Stomach (tissue), 9 donors: ENCODE measurements around the gene CRADD. TPM values are rescaled to one million over a fixed set of nuclear protein-coding genes. Genes with fewer than 3 reads are reported as not detected.
A peak's percentile ranks its signal among the peaks of the same experiment; 100 is the strongest.
"Not testable (repeated sequence)": the region's sequence is repeated elsewhere in the genome, so short reads cannot be mapped to it uniquely, and the experiment has no call there.

Experiments
- DNase-seq, 2 donors: peaks; one replicate each; pipeline versions ENCODE4 v3.0.0 to v3.0.0-alpha.2; 2013 to 2019
- H3K27ac ChIP-seq, 5 donors: fragments of 200-600 bp in 4 of 5; sonication (generic) in 4 of 5; one replicate each; pipeline ENCODE4 v1.5.1; 2013 to 2019; ENCODE audit warnings: mild to moderate bottlenecking in 1 of 5, moderate library complexity in 1 of 5
- H3K27me3 ChIP-seq, 3 donors: fragments of 200-600 bp; sonication (generic); one replicate each; pipeline ENCODE4 v1.5.1; 2017 to 2019; ENCODE audit warnings: mixed run types in 1 of 3
- H3K36me3 ChIP-seq, 4 donors: fragments of 200-600 bp; sonication (generic); 1 replicate in 3 of 4; 2 replicates in 1 of 4; pipeline ENCODE4 v1.5.1; 2016 to 2019
- H3K4me1 ChIP-seq, 4 donors: fragments of 200-600 bp; sonication (generic); one replicate each; pipeline ENCODE4 v1.5.1; 2016 to 2019
- H3K4me3 ChIP-seq, 4 donors: fragments of 200-600 bp; sonication (generic) in 3 of 4; one replicate each; pipeline ENCODE4 v1.5.1; 2016 to 2019; ENCODE audit warnings: mild to moderate bottlenecking in 1 of 4
- H3K9me3 ChIP-seq, 4 donors: fragments of 200-600 bp; sonication (generic); one replicate each; pipeline ENCODE4 v1.5.1; 2016 to 2019
- EP300 ChIP-seq: sonication (generic); formaldehyde crosslinking; IDR thresholded peaks from one replicate; pipeline ENCODE4 v1.6.1; 2017; ENCODE audit warnings: antibody characterized with exemption
- POLR2A ChIP-seq, 4 donors: fragments of 450-650 bp; IDR thresholded peaks; one replicate each; pipeline ENCODE4 v1.6.1; 2016; ENCODE audit warnings: antibody characterized with exemption in 4 of 4, control low read depth in 2 of 4, mild to moderate bottlenecking in 1 of 4, moderate library complexity in 1 of 4
- POLR2AphosphoS5 ChIP-seq, 3 donors: sonication (generic); formaldehyde crosslinking; IDR thresholded peaks; one replicate each; pipeline ENCODE4 v1.6.1; 2016; ENCODE audit warnings: antibody characterized with exemption in 3 of 3
- WGBS, 5 donors: extraction: QIAGEN DNeasy Blood & Tissue Kit in 3 of 5; methylation state at CpG; one replicate each; pipeline versions ENCODE4 v1.1.5 to v1.1.7; 2013 to 2018; 5-methylcytosine and 5-hydroxymethylcytosine counted together
- intact Hi-C: fragments of 100-400 bp; cut with DNase I; formaldehyde crosslinking; loops from one replicate; pipeline ENCODE4 v1.15.1; 2023; ENCODE audit warnings: low total_unique reads
- polyA plus RNA-seq, 3 donors: library from polyadenylated mRNA; stranded (reverse); fragments of 200-250 nt; gene quantifications; one replicate each; pipeline ENCODE4 v1.2.3, GENCODE V29; 2013
- total RNA-seq, 5 donors: library from RNA; depleted of rRNA; stranded (reverse); fragments of >200 nt; gene quantifications; one replicate each; pipeline versions ENCODE4 v1.1.0 to v1.2.3, GENCODE V29; 2014 to 2016
- TF ChIP-seq, protein P1 (sequence below), 7 experiments: fragments of 450-650 bp in 4 of 7; fragments of 200-600 bp in 3 of 7; sonication (generic) in 3 of 7; IDR thresholded peaks; one replicate each; pipeline ENCODE4 v1.5.1; 2016 to 2019; ENCODE audit warnings: antibody characterized with exemption in 7 of 7, control low read depth in 2 of 7, mild to moderate bottlenecking in 1 of 7
- donor health status: healthy with polysubstance abuse.
- donor health status: Bipolar disorder and iron deficiency.
- donor health status: healthy.

The CRADD gene
- total and polyA plus RNA-seq, 8 donors = 2.3 to 30.9 (median 17.1) TPM

DNA sequence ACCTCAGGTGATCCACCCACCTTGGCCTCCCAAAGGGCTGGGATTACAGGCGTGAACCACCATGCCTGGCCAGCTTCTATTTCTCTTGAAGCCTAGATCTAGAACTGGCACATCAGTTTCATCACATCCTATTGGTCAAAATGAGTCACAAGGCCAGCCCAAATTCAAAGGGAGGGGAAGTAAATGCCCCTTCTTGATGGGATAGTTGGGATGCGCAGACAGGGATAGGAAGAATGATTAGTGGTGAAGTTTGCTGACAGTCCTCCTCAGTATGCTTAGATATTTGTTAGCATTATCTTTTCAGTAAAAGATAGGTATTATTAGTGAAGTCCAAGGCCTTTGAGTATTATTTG lies 33.4 kb downstream of the CRADD start:
- Histone ChIP-seq H3K4me3 (no peak overlapping the region), H3K9me3 (peaks cover 0 to 16% (median 14%) of the 10 kb centered on the region in 4 donors), H3K36me3 (no peaks in the 10 kb centered on the region), H3K27ac (peak overlapping the region in 1 of 5 donors; percentile 67), H3K27me3 (no peaks in the 10 kb centered on the region), H3K4me1 (peaks cover 0 to 41% (median 11%) of the 10 kb centered on the region in 4 donors)
- DNase-seq = no peak
- intact Hi-C loops = no loop called here
- 90 to 100% (median 98%) methylated on average over 2 of the region's 2 CpGs for WGBS, 5 donors
- TF ChIP-seq, protein P1, sequence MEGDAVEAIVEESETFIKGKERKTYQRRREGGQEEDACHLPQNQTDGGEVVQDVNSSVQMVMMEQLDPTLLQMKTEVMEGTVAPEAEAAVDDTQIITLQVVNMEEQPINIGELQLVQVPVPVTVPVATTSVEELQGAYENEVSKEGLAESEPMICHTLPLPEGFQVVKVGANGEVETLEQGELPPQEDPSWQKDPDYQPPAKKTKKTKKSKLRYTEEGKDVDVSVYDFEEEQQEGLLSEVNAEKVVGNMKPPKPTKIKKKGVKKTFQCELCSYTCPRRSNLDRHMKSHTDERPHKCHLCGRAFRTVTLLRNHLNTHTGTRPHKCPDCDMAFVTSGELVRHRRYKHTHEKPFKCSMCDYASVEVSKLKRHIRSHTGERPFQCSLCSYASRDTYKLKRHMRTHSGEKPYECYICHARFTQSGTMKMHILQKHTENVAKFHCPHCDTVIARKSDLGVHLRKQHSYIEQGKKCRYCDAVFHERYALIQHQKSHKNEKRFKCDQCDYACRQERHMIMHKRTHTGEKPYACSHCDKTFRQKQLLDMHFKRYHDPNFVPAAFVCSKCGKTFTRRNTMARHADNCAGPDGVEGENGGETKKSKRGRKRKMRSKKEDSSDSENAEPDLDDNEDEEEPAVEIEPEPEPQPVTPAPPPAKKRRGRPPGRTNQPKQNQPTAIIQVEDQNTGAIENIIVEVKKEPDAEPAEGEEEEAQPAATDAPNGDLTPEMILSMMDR (IDR thresholded peaks at IDR 0.05) = no peak
- TF ChIP-seq POLR2A (IDR thresholded peaks at IDR 0.05) = no peak
- TF ChIP-seq EP300 = no peak
- no peak for TF ChIP-seq POLR2AphosphoS5 (IDR thresholded peaks at IDR 0.05)

DNA sequence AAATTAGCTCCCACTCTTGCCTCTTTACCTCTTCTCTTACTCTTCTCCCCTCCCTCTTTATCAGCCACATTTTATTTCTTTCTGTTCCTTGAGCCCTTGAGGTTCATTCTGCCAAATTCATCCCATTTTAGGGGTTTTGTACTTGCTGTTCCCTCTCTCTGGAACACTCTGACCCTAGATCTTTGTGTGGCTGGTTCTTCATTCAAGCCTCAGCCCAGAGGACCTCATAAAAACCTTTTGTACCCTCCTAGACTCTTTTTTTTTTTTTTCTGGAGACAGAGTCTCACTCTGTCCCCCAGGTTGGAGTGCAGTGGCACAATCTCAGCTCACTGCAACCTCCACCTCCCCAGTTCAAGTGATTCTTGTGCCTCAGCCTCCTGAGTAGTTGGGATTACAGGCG lies 34.3 kb downstream of the CRADD start:
- intact Hi-C loops, H3K27me3 ChIP-seq, H3K36me3 ChIP-seq, H3K4me3 ChIP-seq, DNase-seq: not testable (repeated sequence)
- Histone ChIP-seq H3K4me1 (peaks cover 0 to 32% (median 8%) of the 10 kb centered on the region in 4 donors), H3K27ac (peak overlapping the region in 3 of 5 donors; percentile 7 to 67 (median 19)), H3K9me3 (peaks cover 0 to 16% (median 14%) of the 10 kb centered on the region in 4 donors)
- 92 to 100% (median 100%) methylated on average over 1 of the region's 1 CpG for WGBS, 5 donors

DNA sequence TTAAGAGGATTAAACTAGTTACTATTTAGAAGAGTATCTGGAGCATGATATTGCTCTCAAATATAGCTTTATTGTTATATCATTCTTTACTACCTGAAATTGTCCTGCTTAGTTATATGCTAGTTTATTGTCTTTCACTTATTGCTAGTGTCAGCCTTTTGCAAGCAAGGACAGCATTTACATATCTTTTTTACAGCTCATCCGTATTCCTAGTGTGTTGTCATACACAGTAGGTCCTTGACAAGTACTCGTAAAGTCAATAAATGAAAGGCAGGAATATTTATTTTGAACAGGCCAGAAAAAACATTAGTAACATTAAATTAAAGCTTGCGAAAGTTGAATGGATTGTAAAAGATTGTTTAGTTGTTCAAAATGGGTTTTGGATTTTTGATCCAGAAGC lies 35.0 kb downstream of the CRADD start:
- no peaks in the 10 kb centered on the region for H3K27me3 ChIP-seq
- H3K9me3 ChIP-seq = peaks cover 0 to 16% (median 14%) of the 10 kb centered on the region in 4 donors
- no peak for TF ChIP-seq POLR2A (IDR thresholded peaks at IDR 0.05)
- no peak for TF ChIP-seq POLR2AphosphoS5 (IDR thresholded peaks at IDR 0.05)
- TF ChIP-seq, protein P1 (IDR thresholded peaks at IDR 0.05) = no peak
- TF ChIP-seq EP300 = no peak
- intact Hi-C loops = no loop called here
- peak overlapping the region in 1 of 5 donors; percentile 67 for H3K27ac ChIP-seq
- 73 to 85% (median 80%) methylated on average over 3 of the region's 3 CpGs for WGBS, 5 donors
- H3K36me3 ChIP-seq = no peaks in the 10 kb centered on the region
- H3K4me1 ChIP-seq = peaks cover 0 to 27% (median 5%) of the 10 kb centered on the region in 4 donors
- no peak overlapping the region for H3K4me3 ChIP-seq
- DNase-seq = no peak

DNA sequence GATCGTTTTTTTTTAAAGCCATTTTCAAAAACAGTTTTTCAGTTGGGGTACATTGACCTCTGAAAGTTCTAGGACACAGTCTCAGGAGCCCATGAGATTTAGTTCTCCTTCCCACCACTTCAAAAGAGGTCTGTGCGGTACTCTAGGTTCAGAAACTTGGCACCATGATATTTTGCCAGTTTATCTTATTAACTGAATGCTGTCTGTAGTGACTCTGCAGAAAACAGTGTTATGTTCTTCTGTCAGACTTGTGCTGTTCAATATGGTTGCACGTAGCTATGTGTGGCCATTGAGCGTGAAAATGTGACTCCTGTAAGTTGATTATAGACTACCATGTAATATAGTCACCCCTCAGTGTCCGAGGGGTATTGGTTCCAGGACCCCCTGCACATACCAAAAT lies 35.9 kb downstream of the CRADD start:
- H3K27me3 ChIP-seq = no peaks in the 10 kb centered on the region
- DNase-seq = no peak
- no peak overlapping the region for H3K4me3 ChIP-seq
- H3K9me3 ChIP-seq = peaks cover 0 to 16% (median 14%) of the 10 kb centered on the region in 4 donors
- H3K36me3 ChIP-seq = no peaks in the 10 kb centered on the region
- TF ChIP-seq, protein P1 (IDR thresholded peaks at IDR 0.05) = no peak
- no peak for TF ChIP-seq EP300
- no peak for TF ChIP-seq POLR2A (IDR thresholded peaks at IDR 0.05)
- no peak for TF ChIP-seq POLR2AphosphoS5 (IDR thresholded peaks at IDR 0.05)
- peaks cover 0 to 27% (median 5%) of the 10 kb centered on the region in 4 donors for H3K4me1 ChIP-seq
- intact Hi-C loops = no loop called here
- H3K27ac ChIP-seq = peak overlapping the region in 1 of 5 donors; percentile 58
- 76 to 89% (median 85%) methylated on average over 5 of the region's 5 CpGs for WGBS, 5 donors

DNA sequence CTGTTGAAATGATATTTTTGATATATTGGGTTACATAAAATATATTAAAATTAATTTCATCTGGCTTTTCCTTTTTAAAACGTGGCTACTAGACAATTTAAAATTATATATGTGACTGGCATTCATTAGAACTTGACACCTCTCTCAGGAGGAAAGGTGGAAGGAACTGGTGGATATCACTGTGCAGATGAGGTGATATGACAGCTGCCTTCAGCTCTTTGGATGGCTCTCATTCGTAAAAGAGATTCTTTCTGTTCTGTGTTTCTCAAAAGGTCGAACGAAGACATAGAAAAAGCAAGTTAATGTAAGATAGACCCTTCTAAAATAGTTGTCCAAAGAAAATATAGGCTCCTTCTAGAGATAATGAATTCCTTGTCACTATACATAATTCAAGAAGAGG lies 36.6 kb downstream of the CRADD start:
- 87 to 90% (median 88%) methylated on average over 4 of the region's 4 CpGs for WGBS, 5 donors
- no peak overlapping the region for H3K4me3 ChIP-seq
- H3K27ac ChIP-seq = peak overlapping the region in 3 of 5 donors; percentile 3 to 42 (median 23)
- intact Hi-C loops = no loop called here
- TF ChIP-seq, protein P1 (IDR thresholded peaks at IDR 0.05) = no peak
- TF ChIP-seq POLR2AphosphoS5 (IDR thresholded peaks at IDR 0.05) (no peak), EP300 (no peak), POLR2A (IDR thresholded peaks at IDR 0.05) (no peak)
- H3K27me3 ChIP-seq = no peaks in the 10 kb centered on the region
- peaks cover 0 to 16% (median 14%) of the 10 kb centered on the region in 4 donors for H3K9me3 ChIP-seq
- H3K36me3 ChIP-seq = no peaks in the 10 kb centered on the region
- no peak for DNase-seq
- H3K4me1 ChIP-seq = peaks cover 0 to 27% (median 5%) of the 10 kb centered on the region in 4 donors
